ENCODE data around the gene MAP7D1. TPM values are rescaled to one million over a fixed set of nuclear protein-coding genes. Genes with fewer than 3 reads are reported as not detected.

MAP7D1 gene
- total RNA-seq, 1 donor, result 114 TPM

DNA sequence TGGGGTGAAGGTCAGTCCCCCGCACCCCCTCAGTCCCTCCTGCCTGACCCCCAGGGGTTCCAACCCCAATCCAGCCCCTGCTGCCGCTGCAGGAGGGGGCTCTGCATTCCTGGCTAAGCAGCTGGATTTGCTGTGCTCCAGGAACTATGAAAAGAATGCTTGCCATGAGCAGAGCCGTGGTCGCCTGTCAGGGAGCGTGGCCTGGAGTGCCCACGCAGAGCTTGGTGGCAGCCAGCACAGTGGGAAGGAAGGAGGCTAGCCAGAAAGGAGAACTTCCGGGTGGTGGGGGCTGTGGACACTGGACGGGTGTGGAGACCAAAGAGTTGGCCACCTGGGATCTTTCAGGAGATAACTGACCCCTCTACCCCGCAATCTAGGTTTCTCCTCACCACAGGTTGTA is 36.5 kb upstream of the MAP7D1 start:
- TF ChIP-seq, protein P1, sequence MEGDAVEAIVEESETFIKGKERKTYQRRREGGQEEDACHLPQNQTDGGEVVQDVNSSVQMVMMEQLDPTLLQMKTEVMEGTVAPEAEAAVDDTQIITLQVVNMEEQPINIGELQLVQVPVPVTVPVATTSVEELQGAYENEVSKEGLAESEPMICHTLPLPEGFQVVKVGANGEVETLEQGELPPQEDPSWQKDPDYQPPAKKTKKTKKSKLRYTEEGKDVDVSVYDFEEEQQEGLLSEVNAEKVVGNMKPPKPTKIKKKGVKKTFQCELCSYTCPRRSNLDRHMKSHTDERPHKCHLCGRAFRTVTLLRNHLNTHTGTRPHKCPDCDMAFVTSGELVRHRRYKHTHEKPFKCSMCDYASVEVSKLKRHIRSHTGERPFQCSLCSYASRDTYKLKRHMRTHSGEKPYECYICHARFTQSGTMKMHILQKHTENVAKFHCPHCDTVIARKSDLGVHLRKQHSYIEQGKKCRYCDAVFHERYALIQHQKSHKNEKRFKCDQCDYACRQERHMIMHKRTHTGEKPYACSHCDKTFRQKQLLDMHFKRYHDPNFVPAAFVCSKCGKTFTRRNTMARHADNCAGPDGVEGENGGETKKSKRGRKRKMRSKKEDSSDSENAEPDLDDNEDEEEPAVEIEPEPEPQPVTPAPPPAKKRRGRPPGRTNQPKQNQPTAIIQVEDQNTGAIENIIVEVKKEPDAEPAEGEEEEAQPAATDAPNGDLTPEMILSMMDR (IDR thresholded peaks at IDR 0.05; ENCODE audit: insufficient read depth, low read length), result no peak
- DNase-seq (ENCODE audit: low read depth), result no peak
- no peak overlapping the region for H3K4me3 ChIP-seq (ENCODE audit: low read depth, low read length)

DNA sequence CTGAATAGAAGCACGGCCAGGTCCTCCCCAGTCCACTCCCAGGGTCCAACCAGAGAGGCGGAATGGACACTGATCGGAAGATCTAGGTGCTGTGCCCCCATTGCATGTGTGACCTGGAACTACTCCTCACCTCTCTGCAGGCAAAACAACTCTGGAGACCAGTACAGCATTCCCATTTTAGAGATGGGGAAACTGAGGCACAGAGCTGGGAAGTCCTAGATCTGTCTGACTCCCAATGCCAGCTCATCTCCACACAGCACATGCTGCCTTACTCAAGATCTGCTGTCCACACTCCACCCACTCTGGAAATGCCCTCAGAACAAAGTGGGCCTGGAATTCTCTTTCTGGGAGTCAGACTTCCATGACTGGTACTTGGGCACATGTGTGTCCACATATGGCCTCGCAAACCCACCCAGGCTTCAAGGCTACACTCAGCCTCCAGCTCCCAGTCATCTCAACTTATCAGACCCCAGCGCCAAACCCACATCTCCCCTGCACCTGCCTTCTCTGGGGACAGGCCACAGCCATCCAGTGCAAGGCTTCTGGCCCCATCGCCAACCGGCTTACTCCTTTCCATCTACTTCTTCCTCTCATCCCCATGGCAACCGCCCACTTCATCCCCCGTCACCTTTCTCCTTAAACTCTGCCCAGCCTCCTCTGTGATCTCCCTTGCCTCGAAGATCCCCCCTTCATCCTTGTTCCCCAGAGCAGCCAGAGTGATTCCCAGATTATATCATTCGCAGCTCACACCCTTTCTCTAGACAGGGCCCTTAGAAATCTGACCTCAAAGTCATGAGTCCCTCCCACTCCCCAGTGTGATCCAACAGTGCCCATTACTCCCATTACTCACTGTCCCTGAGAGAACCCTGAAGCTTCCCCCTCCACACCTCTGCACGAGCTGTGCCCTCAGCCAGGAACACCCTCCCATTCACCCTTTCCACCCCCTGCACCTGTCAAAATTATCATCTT is 33.6 kb upstream of the MAP7D1 start:
- DNase-seq (ENCODE audit: low read depth), result no peak
- H3K4me3 ChIP-seq (ENCODE audit: low read depth, low read length), result no peak overlapping the region
- TF ChIP-seq, protein P1 (IDR thresholded peaks at IDR 0.05; ENCODE audit: insufficient read depth, low read length), result no peak

DNA sequence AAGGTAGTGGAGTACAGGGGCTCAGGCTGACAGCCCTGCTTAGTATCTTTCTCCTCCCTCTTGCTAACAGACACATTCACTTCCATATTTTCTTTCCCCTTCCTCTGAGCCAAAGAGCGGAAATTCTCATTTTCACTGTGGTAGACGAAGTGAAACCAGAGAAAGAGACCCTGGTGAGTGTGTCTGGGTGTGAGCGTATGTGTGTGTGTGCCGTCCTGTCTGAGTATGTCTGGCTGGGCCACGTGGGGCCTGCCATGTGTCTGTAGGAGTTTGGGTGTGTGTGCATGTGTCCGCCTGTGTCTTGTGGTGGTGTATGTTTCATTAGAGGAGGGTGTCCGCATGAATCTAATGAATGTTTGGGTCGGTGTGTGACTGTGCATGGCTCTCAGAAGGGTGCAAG is 32.6 kb upstream of the MAP7D1 start:
- no peak for DNase-seq (ENCODE audit: low read depth)
- TF ChIP-seq, protein P1 (IDR thresholded peaks at IDR 0.05; ENCODE audit: insufficient read depth, low read length), result no peak
- H3K4me3 ChIP-seq (ENCODE audit: low read depth, low read length), result no peak overlapping the region

DNA sequence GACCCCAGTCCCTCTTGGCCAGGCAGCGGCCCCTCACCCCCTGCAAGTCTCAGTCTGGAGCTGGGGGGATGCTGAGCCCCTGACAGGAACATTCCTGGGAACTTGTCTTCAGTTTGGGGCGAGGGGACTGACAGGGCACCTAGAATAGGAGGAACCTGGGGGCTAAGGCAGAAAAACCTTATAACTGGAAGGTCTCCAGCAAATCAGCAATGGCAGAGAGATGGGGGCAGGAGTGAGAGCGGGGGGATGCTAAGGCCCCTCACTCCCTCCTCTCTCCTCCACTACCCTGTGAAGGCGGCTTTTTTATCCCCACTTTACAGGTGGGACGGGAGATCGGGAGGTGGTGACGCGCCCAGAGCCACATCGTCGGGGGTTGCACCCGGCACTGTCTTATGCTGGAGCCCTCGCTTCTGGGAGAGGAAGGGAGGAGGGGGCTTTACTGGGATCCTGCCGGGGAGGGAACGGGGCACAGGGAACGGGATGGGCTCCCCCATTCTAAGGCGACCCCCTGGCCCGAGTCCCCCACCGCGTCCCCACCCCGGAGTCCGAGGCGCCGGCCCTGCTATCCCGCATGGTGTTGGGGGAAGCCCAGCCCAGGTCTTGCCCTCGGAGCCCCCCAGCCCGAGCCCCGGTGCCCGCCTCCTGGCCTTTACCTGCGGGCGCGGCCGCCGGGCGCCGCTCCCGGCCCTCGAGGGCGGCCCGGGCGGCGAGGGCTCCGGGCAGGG is 31.4 kb upstream of the MAP7D1 start:
- H3K4me3 ChIP-seq (ENCODE audit: low read depth, low read length), result peak overlapping the region; percentile 22
- TF ChIP-seq, protein P1 (IDR thresholded peaks at IDR 0.05; ENCODE audit: insufficient read depth, low read length), result no peak
- DNase-seq (ENCODE audit: low read depth), result no peak

DNA sequence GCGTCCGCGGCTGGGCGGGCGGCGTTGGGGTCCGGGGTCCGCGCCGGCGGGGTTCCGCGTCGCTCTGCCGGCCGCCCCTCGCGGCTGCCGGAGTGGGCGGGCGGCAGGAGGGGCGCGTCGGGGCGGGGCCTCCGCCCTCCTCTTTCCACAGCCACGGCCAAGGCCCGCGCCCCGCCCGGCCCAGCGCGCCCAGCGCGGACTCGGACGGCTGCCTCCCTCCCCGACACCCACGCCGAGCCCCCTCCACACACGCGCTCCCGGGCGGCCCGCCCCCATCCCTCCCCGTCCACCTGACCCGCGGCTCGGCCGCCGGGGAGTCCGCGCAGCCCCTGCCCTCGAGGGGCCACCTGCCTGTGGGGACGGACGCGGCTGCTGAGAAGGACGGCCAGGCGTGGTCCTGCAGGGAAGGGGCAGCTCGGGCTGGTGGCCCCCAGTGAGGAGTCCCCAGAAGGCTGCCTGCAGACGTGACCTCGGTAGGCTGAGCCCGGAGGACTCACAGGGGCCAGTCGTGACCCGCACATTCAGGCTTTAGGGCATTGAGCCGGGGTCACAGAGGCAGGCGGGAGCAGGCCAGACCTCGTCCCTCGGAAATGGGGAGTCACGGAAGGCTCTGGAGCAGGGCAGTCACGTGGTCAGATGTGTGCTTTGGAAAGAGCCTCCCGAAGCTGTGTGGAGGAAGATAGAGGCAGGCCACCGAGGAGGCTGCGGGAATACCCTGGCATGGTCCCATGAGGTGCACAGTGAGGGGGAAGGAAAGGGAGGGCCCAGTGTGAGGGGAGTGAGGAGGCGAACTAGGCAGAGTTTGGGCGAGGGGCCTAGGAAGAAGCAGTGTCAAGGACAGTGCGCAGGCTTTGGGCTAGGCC is 30.6 kb upstream of the MAP7D1 start, which contains the start of gene COL8A2:
Gene COL8A2 (minus strand): TSS at position 94 of the 863 bp plus-strand sequence. CDS start 24,980 bp downstream, outside the sequence.
- TF ChIP-seq, protein P1 (IDR thresholded peaks at IDR 0.05; ENCODE audit: insufficient read depth, low read length), result no peak

More for the DNA sequence above, 30.6 kb upstream of the MAP7D1 start, which contains the start of gene COL8A2:
- DNase-seq (ENCODE audit: low read depth), result no peak
- peak within 1 kb of the TSS; percentile 28 for H3K4me3 ChIP-seq (ENCODE audit: low read depth, low read length)

Measured in fibroblast of the aortic adventitia (primary cell).